ENCODE data around the gene SLC2A3. TPM values are rescaled to one million over a fixed set of nuclear protein-coding genes. Genes with fewer than 3 reads are reported as not detected.
"Not testable (repeated sequence)": the region's sequence is repeated elsewhere in the genome, so short reads cannot be mapped to it uniquely, and the experiment has no call there.

Gene SLC2A3
- total RNA-seq (2022) = 0.37 TPM in 1 of 2 replicates, not detected in the other
- not detected for Bru-seq, nascent RNA
- percentile 10 among the genes with signal in this experiment for BruChase-seq, experiment 1, labeled RNA remaining after a 6-hour chase
- BruChase-seq, experiment 2, labeled RNA remaining after a 2-hour chase = not detected
- long read RNA-seq = 0 reads

GRCh38 chr12:7935590-7936581 lies at the start of gene SLC2A3:
TSS of gene SLC2A3 (minus strand) at chr12:7936187. CDS start at chr12:7936034, 153 bp downstream.
- no peak within 1 kb of the TSS for H3K27ac Mint-ChIP-seq (ENCODE audit: unreplicated experiment)
- no peaks in the 10 kb centered on the region for H3K4me1 Mint-ChIP-seq (ENCODE audit: low read depth, unreplicated experiment)
- H3K4me3 Mint-ChIP-seq (ENCODE audit: low read depth, unreplicated experiment) = no peak within 1 kb of the TSS
- BruUV-seq (replicated peaks) = no TSS peak
- no peak for DNase-seq
- intact Hi-C loops (cut with micrococcal nuclease; ENCODE audit: unreplicated experiment) = no loop called here
- CTCF ChIA-PET = interaction anchor here (0.7 kb wide), 1 partner anchor 25 kb away, joined by 9 read pairs; no protein-coding TSS in a partner anchor
- no peaks in the 10 kb centered on the region for H3K9me3 Mint-ChIP-seq (ENCODE audit: low read depth, unreplicated experiment)
- H3K36me3 Mint-ChIP-seq (ENCODE audit: insufficient read depth, unreplicated experiment) = no peaks in the 10 kb centered on the region
- H3K27me3 Mint-ChIP-seq (ENCODE audit: unreplicated experiment) = peaks cover 9% of the 10 kb centered on the region
- TF ChIP-seq, protein P1, sequence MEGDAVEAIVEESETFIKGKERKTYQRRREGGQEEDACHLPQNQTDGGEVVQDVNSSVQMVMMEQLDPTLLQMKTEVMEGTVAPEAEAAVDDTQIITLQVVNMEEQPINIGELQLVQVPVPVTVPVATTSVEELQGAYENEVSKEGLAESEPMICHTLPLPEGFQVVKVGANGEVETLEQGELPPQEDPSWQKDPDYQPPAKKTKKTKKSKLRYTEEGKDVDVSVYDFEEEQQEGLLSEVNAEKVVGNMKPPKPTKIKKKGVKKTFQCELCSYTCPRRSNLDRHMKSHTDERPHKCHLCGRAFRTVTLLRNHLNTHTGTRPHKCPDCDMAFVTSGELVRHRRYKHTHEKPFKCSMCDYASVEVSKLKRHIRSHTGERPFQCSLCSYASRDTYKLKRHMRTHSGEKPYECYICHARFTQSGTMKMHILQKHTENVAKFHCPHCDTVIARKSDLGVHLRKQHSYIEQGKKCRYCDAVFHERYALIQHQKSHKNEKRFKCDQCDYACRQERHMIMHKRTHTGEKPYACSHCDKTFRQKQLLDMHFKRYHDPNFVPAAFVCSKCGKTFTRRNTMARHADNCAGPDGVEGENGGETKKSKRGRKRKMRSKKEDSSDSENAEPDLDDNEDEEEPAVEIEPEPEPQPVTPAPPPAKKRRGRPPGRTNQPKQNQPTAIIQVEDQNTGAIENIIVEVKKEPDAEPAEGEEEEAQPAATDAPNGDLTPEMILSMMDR (IDR thresholded peaks at IDR 0.05; ENCODE audit: unreplicated experiment) = no peak

DNA sequence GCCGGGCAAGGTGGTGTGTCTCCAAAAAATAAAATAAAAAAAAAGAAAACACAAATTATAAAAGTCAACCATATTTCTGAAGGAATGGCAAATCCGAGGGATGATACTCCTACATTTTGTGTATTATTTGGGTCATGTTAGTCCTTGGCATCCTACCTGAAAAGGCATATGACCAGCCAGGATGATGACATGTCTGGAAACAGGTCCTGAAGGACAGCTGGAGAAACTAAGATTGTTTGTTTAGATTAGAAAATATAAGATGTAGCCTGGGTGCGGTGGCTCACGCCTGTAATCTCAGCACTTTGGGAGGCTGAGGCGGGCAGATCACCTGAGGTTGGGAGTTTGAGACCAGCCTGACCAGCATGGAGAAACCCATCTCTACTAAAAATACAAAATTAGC lies 48.9 kb upstream of the SLC2A3 start:
- Mint-ChIP-seq H3K36me3 (ENCODE audit: insufficient read depth, unreplicated experiment) (no peaks in the 10 kb centered on the region), H3K9me3 (ENCODE audit: low read depth, unreplicated experiment) (no peaks in the 10 kb centered on the region), H3K4me3 (ENCODE audit: low read depth, unreplicated experiment) (no peak overlapping the region), H3K4me1 (ENCODE audit: low read depth, unreplicated experiment) (peaks cover 2% of the 10 kb centered on the region), H3K27ac (ENCODE audit: unreplicated experiment) (no peak overlapping the region), H3K27me3 (ENCODE audit: unreplicated experiment) (no peaks in the 10 kb centered on the region)
- TF ChIP-seq, protein P1 (IDR thresholded peaks at IDR 0.05; ENCODE audit: unreplicated experiment) = no peak
- no peak for DNase-seq
- no TSS peak for BruUV-seq (replicated peaks)
- CTCF ChIA-PET = no interaction called here
- intact Hi-C loops (cut with micrococcal nuclease; ENCODE audit: unreplicated experiment) = no loop called here

- CTCF ChIA-PET; H3K9me3 Mint-ChIP-seq (ENCODE audit: low read depth, unreplicated experiment); intact Hi-C loops (cut with micrococcal nuclease; ENCODE audit: unreplicated experiment); H3K4me3 Mint-ChIP-seq (ENCODE audit: low read depth, unreplicated experiment); H3K27ac Mint-ChIP-seq (ENCODE audit: unreplicated experiment); DNase-seq; H3K4me1 Mint-ChIP-seq (ENCODE audit: low read depth, unreplicated experiment); H3K36me3 Mint-ChIP-seq (ENCODE audit: insufficient read depth, unreplicated experiment); H3K27me3 Mint-ChIP-seq (ENCODE audit: unreplicated experiment); BruUV-seq (replicated peaks): not testable (repeated sequence)
These were observed 47.5 kb upstream of the SLC2A3 start for GRCh38 chr12:7983460-7983859.

DNA sequence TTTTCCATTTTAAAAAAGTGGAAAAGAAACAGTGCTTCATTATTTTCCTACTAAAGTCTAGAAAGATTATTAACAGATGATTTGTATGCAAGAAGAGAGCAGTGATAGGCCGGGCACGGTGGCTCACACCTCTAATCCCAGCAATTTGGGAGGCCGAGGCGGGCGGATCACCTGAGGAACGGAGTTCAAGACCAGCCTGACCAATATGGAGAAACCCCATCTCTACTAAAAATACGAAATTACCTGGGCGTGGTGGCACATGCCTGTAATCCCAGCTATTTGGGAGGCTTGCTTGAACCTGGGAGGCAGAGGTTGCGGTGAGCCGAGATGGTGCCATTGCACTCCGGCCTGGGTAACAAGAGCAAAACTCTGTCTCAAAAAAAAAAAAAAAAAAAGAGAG lies 47.0 kb upstream of the SLC2A3 start:
- H3K4me1 Mint-ChIP-seq (ENCODE audit: low read depth, unreplicated experiment); BruUV-seq (replicated peaks); intact Hi-C loops (cut with micrococcal nuclease; ENCODE audit: unreplicated experiment); CTCF ChIA-PET; DNase-seq; H3K9me3 Mint-ChIP-seq (ENCODE audit: low read depth, unreplicated experiment); H3K36me3 Mint-ChIP-seq (ENCODE audit: insufficient read depth, unreplicated experiment); H3K27me3 Mint-ChIP-seq (ENCODE audit: unreplicated experiment); H3K27ac Mint-ChIP-seq (ENCODE audit: unreplicated experiment); H3K4me3 Mint-ChIP-seq (ENCODE audit: low read depth, unreplicated experiment): not testable (repeated sequence)

GRCh38 chr12:7982332-7982735 lies 46.3 kb upstream of the SLC2A3 start:
- H3K4me3 Mint-ChIP-seq (ENCODE audit: low read depth, unreplicated experiment); BruUV-seq (replicated peaks); H3K36me3 Mint-ChIP-seq (ENCODE audit: insufficient read depth, unreplicated experiment); H3K9me3 Mint-ChIP-seq (ENCODE audit: low read depth, unreplicated experiment); intact Hi-C loops (cut with micrococcal nuclease; ENCODE audit: unreplicated experiment); H3K27ac Mint-ChIP-seq (ENCODE audit: unreplicated experiment); CTCF ChIA-PET; DNase-seq; H3K4me1 Mint-ChIP-seq (ENCODE audit: low read depth, unreplicated experiment): not testable (repeated sequence)
- H3K27me3 Mint-ChIP-seq (ENCODE audit: unreplicated experiment) = peaks cover 10% of the 10 kb centered on the region
